HUES48 (cell line): ENCODE data around the gene SMC4.
"Not testable (repeated sequence)": the region's sequence is repeated elsewhere in the genome, so short reads cannot be mapped to it uniquely, and the experiment has no call there.

Experiments used
- H3K27ac ChIP-seq: one replicate; pipeline ENCODE4 v1.7.0; 2013; ENCODE audit warnings: low read depth, low read length, inconsistent platforms
- H3K27me3 ChIP-seq: 2 replicates; pipeline ENCODE4 v1.6.1; 2013; ENCODE audit warnings: mild to moderate bottlenecking, low read length; ENCODE audit not compliant: control insufficient read depth, insufficient read depth
- H3K36me3 ChIP-seq: 2 replicates; pipeline ENCODE4 v1.6.1; 2013; ENCODE audit warnings: low read length; ENCODE audit not compliant: control insufficient read depth, insufficient read depth
- H3K4me1 ChIP-seq: 2 replicates; pipeline ENCODE4 v1.6.1; 2013; ENCODE audit warnings: mild to moderate bottlenecking, low read length; ENCODE audit not compliant: control insufficient read depth, insufficient read depth
- H3K4me3 ChIP-seq: 2 replicates; pipeline ENCODE4 v1.5.1; 2013; ENCODE audit warnings: mild to moderate bottlenecking, low read depth, low read length
- H3K9ac ChIP-seq: 2 replicates; pipeline ENCODE4 v1.6.1; 2013; ENCODE audit warnings: mild to moderate bottlenecking, low read depth, low read length, moderate library complexity
- H3K9me3 ChIP-seq: 2 replicates; pipeline ENCODE4 v1.6.1; 2013; ENCODE audit warnings: low read length; ENCODE audit not compliant: control insufficient read depth, insufficient read depth

Gene SMC4

DNA sequence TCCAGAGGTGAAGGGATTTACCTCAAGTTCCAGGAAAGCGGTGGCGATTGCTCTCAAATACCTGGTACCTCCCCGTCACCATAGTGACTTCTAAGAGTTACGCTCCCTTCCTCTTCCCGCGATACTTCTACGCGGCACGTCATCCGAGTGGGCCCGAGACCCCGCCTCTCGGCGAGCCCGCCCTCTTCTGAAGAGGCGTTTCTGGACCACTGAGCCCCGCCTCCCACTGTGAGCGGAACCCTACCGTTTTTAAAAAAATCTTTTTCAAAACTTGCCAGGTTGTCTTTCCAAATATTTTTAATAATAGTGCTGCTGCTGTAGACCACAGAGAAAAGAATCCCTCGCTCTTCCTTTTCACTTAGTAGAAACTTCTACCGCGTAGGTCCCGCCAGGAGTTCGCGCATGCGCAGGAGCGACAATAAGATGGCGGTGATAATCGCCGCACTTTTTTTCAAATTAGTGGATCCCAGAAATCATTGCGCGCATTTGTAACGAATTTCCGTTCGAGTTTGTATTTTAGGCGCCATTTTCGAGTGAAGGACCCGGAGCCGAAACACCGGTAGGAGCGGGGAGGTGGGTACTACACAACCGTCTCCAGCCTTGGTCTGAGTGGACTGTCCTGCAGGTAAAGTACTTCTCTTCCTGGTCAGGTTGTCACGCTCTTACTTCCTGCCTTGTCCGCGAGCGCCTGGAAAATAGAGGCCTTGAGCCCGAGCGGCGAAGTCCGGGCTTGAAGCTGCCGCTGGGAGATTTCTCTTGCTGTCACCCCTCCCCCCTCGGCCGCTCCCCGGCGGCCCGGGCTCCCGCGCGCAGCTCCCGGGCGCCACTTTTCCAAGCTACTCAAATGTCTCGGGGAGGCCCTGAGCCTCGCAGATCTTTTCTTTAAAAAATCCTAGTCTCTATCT is at the start of gene SMC4, which contains the start of gene IFT80:
SMC4 (plus strand) TSS at position 526 of the 905 bp plus-strand sequence. CDS start 1,177 bp downstream, outside the sequence.
IFT80 (minus strand) TSS at position 101 of the 905 bp plus-strand sequence. CDS start 14,625 bp downstream, outside the sequence.
- Histone ChIP-seq H3K9me3 (no peaks in the 10 kb centered on the region), H3K27ac (peak within 1 kb of the TSS; percentile 100), H3K4me3 (peak within 1 kb of the TSS; percentile 97), H3K9ac (peak within 1 kb of the TSS; percentile 97), H3K36me3 (peaks cover 27% of the 10 kb centered on the region), H3K4me1 (peaks cover 23% of the 10 kb centered on the region), H3K27me3 (no peaks in the 10 kb centered on the region)

DNA sequence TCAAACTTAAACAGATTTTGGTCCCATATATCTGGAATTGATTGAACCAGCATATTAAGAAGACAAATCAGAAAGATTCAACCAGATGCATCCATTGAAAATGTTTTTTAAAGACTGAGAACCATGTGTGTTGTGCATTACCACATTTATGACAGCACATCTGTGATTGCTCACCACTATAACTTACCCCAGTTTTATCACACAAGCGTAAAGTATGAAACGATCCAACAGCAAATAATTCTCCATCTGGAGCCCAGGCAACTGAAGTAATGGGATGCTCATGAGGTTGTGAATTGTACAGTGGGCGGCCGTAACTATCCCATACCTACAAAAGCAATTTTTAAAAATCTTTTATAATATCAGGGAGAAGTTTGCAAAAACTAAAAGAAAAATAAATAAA is 43.6 kb upstream of the SMC4 start:
- no peak overlapping the region for H3K9ac ChIP-seq
- no peak overlapping the region for H3K27ac ChIP-seq
- H3K4me1 ChIP-seq, result no peaks in the 10 kb centered on the region
- no peaks in the 10 kb centered on the region for H3K9me3 ChIP-seq
- peaks cover 8% of the 10 kb centered on the region for H3K36me3 ChIP-seq
- no peaks in the 10 kb centered on the region for H3K27me3 ChIP-seq
- H3K4me3 ChIP-seq, result no peak overlapping the region

DNA sequence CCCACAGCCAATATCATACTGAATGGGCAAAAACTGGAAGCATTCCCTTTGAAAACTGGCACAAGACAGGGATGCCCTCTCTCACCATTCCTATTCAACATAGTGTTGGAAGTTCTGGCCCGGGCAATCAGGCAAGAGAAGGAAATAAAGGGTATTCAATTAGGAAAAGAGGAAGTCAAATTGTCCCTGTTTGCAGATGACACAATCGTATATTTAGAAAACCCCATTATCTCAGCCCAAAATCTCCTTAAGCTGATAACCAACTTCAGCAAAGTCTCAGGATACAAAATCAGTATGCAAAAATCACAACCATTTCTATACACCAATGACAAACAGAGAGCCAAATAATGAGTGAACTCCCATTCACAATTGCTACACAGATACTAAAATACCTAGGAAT is 36.6 kb upstream of the SMC4 start:
- H3K4me1 ChIP-seq, H3K4me3 ChIP-seq: not testable (repeated sequence)

DNA sequence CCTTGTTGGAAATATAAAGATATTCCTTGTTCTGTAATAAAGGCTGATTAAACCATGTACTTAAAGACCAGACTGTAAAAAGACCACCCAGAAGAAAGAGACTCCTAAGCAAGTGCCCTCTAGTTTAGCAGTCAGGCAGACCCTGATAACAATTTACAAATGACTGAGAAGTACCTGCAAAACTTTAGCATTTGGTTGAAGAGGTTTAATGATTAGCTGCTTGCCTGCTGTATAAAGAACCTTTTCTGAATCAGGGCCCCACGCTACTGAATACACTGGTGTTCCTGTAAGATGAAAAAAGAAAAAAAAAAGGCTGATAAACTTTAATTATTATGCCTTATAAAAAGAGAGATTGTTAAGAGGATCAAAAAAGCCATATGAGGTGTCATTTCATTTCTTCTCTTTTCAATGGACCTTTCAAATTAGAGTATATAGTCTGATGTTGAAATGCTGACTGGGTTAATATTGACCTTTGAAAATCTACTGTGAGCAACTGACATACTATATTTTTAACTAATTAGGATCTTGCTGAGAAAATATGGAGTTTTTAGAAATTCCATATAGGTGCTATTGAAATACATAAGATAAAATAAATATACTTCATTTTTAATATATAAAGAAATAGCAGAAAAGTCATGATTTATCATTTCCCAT is 33.5 kb upstream of the SMC4 start:
- H3K9me3 ChIP-seq, result no peaks in the 10 kb centered on the region
- H3K4me1 ChIP-seq, result no peaks in the 10 kb centered on the region
- H3K27ac ChIP-seq, result no peak overlapping the region
- no peak overlapping the region for H3K4me3 ChIP-seq
- H3K36me3 ChIP-seq, result no peaks in the 10 kb centered on the region
- H3K27me3 ChIP-seq, result no peaks in the 10 kb centered on the region
- H3K9ac ChIP-seq, result no peak overlapping the region

More for the DNA sequence above, 36.6 kb upstream of the SMC4 start:
- not testable (repeated sequence) for H3K27me3 ChIP-seq, H3K36me3 ChIP-seq, H3K27ac ChIP-seq, H3K9me3 ChIP-seq, H3K9ac ChIP-seq

DNA sequence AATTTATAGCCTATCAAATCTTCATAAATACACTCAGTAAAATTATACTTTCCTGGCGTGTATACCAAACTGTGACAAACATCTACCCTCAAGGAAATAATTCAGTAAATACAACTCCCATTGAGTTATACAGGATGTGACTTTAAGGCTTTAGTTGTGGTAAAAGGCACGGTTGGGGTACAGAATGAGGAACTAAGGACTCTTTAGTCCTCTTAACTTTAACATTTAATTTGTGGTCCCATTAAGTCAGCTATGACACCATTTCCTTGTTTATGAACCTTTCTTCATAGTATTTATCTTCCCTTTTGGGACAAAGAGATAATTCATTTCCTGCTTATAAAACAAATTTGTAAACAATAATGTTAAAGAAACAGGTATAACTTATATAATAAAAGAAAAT is 30.6 kb upstream of the SMC4 start:
- H3K27me3 ChIP-seq, result no peaks in the 10 kb centered on the region
- H3K27ac ChIP-seq, result no peak overlapping the region
- no peaks in the 10 kb centered on the region for H3K9me3 ChIP-seq
- no peaks in the 10 kb centered on the region for H3K4me1 ChIP-seq
- H3K9ac ChIP-seq, result no peak overlapping the region
- no peak overlapping the region for H3K4me3 ChIP-seq
- H3K36me3 ChIP-seq, result peaks cover 3% of the 10 kb centered on the region; the same call in 1 of the 2 replicates

DNA sequence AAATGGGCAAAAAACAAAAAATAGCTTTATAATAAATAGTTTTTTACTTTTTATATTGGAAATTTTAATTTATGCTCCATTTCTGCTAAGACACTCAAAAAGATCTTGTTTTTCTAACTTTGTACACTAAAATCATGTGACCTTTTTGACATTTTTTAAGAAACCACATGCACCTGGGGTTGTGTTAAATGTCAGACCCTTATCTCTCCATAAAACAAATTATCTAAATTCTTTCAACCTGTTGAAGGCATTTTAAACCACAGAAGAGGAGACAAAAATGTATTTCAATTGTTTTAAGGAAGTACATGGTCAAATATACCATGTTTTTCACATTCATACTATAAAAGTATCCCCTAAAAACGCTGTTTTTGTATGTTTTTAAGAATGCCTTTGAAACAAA is 29.7 kb upstream of the SMC4 start:
- H3K4me1 ChIP-seq, result no peaks in the 10 kb centered on the region
- H3K27me3 ChIP-seq, result no peaks in the 10 kb centered on the region
- no peaks in the 10 kb centered on the region for H3K9me3 ChIP-seq
- H3K4me3 ChIP-seq, result no peak overlapping the region
- peaks cover 12% of the 10 kb centered on the region for H3K36me3 ChIP-seq
- H3K9ac ChIP-seq, result no peak overlapping the region
- no peak overlapping the region for H3K27ac ChIP-seq

DNA sequence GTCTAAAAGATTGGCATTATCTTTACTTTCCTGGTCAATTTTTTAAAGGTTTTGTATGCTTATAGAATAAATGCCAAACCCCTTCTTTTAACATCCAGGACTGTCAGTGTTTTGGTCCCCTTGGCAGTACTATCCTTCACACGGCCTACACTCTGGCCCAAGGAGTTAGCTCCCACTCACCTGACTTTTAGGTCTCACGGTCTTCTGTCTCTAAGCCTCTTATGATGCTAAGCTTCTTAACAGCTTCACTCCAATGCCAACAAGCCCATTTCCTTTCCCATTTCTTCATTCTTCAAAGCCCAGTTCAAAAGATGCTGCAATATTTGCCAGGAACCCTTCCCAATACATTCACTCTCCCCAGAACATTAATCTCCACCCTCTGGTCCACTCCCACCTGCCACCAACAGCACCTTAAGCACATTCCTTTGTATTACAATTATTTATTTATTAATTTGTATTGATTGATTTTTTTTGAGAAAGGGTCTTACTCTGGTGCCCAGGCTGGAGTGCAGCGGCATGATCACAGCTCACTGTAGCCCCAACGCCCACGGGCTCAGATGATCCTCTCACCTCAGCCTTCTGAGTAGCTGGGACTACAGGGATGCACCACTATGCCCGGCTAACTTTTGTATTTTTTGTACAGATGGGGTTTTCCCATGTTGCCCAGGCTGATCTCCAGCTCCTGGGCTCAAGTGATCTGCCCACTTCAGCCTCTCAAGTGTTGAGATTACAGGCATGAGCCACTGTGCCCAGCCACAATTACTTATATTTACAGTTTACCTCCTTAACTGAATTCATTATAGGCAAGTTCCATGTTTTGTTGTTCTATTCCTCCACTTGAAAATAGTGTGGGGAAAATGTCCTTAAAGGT is 28.2 kb upstream of the SMC4 start:
- H3K4me3 ChIP-seq, result no peak overlapping the region
- H3K27ac ChIP-seq, result no peak overlapping the region
- H3K36me3 ChIP-seq, result peaks cover 26% of the 10 kb centered on the region
- no peaks in the 10 kb centered on the region for H3K27me3 ChIP-seq
- H3K9me3 ChIP-seq, result no peaks in the 10 kb centered on the region
- H3K4me1 ChIP-seq, result no peaks in the 10 kb centered on the region
- H3K9ac ChIP-seq, result no peak overlapping the region

DNA sequence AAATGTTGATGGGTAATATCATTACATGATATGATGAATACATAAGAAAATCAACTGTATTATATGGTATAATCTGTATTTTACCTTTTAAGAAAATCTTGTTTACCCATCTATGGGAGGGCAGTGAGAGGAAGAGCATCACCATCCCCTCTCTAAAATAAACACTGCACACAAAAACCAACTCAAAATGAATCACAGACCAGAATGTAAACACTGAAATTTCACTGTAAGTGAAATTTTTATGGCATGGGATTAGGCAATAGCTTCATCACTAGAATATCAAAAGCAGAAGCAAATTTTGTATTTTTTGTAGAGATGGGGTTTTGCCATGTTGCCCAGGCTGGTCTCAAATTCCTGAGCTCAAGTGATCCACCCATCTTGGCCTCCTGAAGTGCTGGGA is 26.7 kb upstream of the SMC4 start:
- no peak overlapping the region for H3K4me3 ChIP-seq
- no peak overlapping the region for H3K9ac ChIP-seq
- no peaks in the 10 kb centered on the region for H3K4me1 ChIP-seq
- H3K9me3 ChIP-seq, result no peaks in the 10 kb centered on the region
- H3K27me3 ChIP-seq, result no peaks in the 10 kb centered on the region
- H3K36me3 ChIP-seq, result peaks cover 36% of the 10 kb centered on the region
- no peak overlapping the region for H3K27ac ChIP-seq

DNA sequence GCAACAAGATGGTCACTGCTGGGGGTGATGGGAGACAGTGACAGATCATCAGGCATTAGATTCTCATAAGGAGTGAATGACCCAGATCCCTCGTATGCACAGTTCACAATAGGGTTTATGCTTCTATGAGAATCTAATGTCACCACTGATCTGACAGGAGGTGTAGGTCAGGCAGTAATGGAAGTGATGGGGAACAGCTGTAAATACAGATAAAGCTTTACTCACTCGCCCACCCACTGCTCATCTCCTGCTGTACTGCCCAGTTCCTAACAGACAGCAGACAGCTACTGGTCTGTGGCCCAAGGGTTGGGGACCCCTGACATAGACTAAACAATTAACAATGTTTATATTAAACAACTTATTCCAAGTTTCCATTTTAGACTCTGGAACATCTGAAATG is 25.8 kb upstream of the SMC4 start:
- H3K9me3 ChIP-seq, result no peaks in the 10 kb centered on the region
- no peaks in the 10 kb centered on the region for H3K27me3 ChIP-seq
- H3K36me3 ChIP-seq, result peaks cover 36% of the 10 kb centered on the region
- no peak overlapping the region for H3K27ac ChIP-seq
- no peak overlapping the region for H3K4me3 ChIP-seq
- no peak overlapping the region for H3K9ac ChIP-seq
- H3K4me1 ChIP-seq, result no peaks in the 10 kb centered on the region

DNA sequence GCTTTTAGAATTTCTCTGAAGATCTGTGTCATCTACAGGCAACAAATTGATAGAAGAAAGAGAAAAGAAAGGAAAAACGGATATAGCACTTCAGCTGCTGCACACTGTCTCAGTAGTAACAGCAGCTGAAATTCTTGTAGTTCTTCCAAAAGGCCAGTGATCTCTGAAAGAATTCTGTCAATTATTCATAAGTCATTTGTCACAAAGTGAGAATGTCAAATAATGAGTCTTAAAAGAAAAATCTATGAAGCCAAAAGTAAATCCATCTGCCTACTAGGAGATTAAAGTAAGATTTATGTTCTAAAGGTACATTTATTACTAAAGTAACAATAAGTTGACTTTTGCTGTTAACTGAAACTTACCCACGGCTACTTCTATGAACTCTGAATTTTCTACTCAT is 25.0 kb upstream of the SMC4 start:
- H3K9me3 ChIP-seq, result no peaks in the 10 kb centered on the region
- H3K27ac ChIP-seq, result no peak overlapping the region
- H3K27me3 ChIP-seq, result no peaks in the 10 kb centered on the region
- H3K4me1 ChIP-seq, result peaks cover 5% of the 10 kb centered on the region
- H3K36me3 ChIP-seq, result peaks cover 36% of the 10 kb centered on the region
- H3K9ac ChIP-seq, result no peak overlapping the region
- no peak overlapping the region for H3K4me3 ChIP-seq
